Pancreas (tissue), 10 donors: ENCODE data around the gene MPDZ. TPM values are rescaled to one million over a fixed set of nuclear protein-coding genes. Genes with fewer than 3 reads are reported as not detected.
A peak's percentile ranks its signal among the peaks of the same experiment; 100 is the strongest.

Experiments
- ATAC-seq, 4 donors: fragments of 200-7000 bp; cut with Tn5 transposase; one replicate each; pipeline versions ENCODE4 v1.8.0 to v1.9.1; 2020; ENCODE audit warnings: mild to moderate bottlenecking in 4 of 4, moderate library complexity in 4 of 4
- DNase-seq, 6 donors: peaks; one replicate each; pipeline ENCODE4 v3.0.0-alpha.2; 2020
- FAIRE-seq: peaks from 2 replicates; lab custom pipeline; 2012; peaks lifted over from hg19 to GRCh38; lab: Jason Lieb, UNC
- H3K27ac ChIP-seq, 4 donors: fragments of 200-600 bp; sonication (generic); 1 replicate in 3 of 4; 2 replicates in 1 of 4; pipeline versions ENCODE4 v1.5.0 to v1.8.0; 2020
- H3K27me3 ChIP-seq, 4 donors: fragments of 200-600 bp; one replicate each; pipeline ENCODE4 v1.8.0; 2021
- H3K36me3 ChIP-seq, 3 donors: fragments of 200-600 bp; sonication (generic) in 1 of 3; one replicate each; pipeline versions ENCODE4 v1.5.0 to v1.8.0; 2020 to 2021
- H3K4me1 ChIP-seq, 3 donors: fragments of 200-600 bp; one replicate each; pipeline ENCODE4 v1.8.0; 2021
- H3K4me3 ChIP-seq, 4 donors: fragments of 200-600 bp; sonication (generic) in 2 of 4; one replicate each; pipeline versions ENCODE4 v1.5.0 to v1.8.0; 2020 to 2021
- H3K9me3 ChIP-seq, 4 donors: fragments of 200-600 bp; one replicate each; pipeline ENCODE4 v1.8.0; 2021
- CTCF ChIP-seq, 4 donors: fragments of 200-600 bp; sonication (generic) in 3 of 4; IDR thresholded peaks; one replicate each; pipeline versions ENCODE4 v1.5.0 to v1.8.0; 2021; ENCODE audit warnings: antibody characterized with exemption in 4 of 4
- WGBS, 2 donors: extraction: QIAGEN DNeasy Blood & Tissue Kit; methylation state at CpG; one replicate each; pipeline ENCODE4 v1.1.7; 2013; 5-methylcytosine and 5-hydroxymethylcytosine counted together
- intact Hi-C, 3 donors: fragments of 100-400 bp; cut with DNase I; formaldehyde crosslinking; loops; one replicate each; pipeline versions ENCODE4 v1.11.1 to v1.14.2; 2022
- polyA plus RNA-seq, 2 donors: library from polyadenylated mRNA; stranded (reverse); fragments of 200-250 nt; gene quantifications; one replicate each; pipeline ENCODE4 v1.2.3, GENCODE V29; 2013
- total RNA-seq, 6 donors: library from RNA; stranded (reverse); fragmentation: NEBNext Ultra II Directional in 4 of 6; extraction: Animal tissue kit (Norgen Biotek cat#: 25700) in 4 of 6; gene quantifications; one replicate each; pipeline versions ENCODE4 v1.2.1 to v1.2.4, GENCODE V29; 2021 to 2023
- donor health status: healthy with polysubstance abuse.
- donor health status: DM: no; HTN: no; CAD: no; lungs with moderate emphysema.
- donor health status: DM: no; HTN: no; CAD: no.
- donor health status: control.
- donor health status: control.
- donor health status: Bipolar disorder and iron deficiency.
- donor health status: DM: yes; HTN: yes; CAD: no.
- donor health status: DM: no; HTN: no; CAD: no.
- donor health status: DM: no; HTN: no; CAD: no.
- donor health status: DM: yes; HTN: yes; CAD: no.

The MPDZ gene
- total and polyA plus RNA-seq, 8 donors = 2.7 to 9.5 (median 4.6) TPM

DNA sequence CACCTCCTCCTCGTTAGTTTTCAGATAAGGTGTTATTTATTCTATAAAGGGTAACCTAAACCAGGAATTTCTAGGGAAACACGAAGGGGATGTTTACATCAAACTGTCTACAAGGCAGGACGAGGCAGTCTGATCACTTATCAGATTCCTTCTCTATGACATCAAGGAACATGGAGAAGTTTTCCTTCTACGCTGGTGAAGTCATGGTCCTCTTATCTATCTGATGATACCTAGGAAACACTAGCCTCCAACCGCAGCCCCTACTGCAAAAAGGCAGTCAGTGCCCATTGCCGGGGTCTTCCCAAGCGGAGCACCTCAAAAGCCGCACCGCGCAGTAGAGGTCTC is 1.5 kb downstream of the MPDZ start:
- Histone ChIP-seq H3K36me3 (no peaks in the 10 kb centered on the region), H3K4me3 (peak overlapping the region in 3 of 4 donors; percentile 39 to 63 (median 61)), H3K4me1 (no peaks in the 10 kb centered on the region), H3K27ac (peak overlapping the region in 3 of 4 donors; percentile 53 to 81 (median 74)), H3K27me3 (no peaks in the 10 kb centered on the region), H3K9me3 (no peaks in the 10 kb centered on the region)
- intact Hi-C loops = no loop called here
- TF ChIP-seq CTCF (IDR thresholded peaks at IDR 0.05) = no peak
- FAIRE-seq = no peak
- DNase-seq = no peak
- peak in 2 of 4 donors; percentile 6 to 9 for ATAC-seq
- 40 to 41% methylated on average over 10 of the region's 10 CpGs for WGBS, 2 donors

DNA sequence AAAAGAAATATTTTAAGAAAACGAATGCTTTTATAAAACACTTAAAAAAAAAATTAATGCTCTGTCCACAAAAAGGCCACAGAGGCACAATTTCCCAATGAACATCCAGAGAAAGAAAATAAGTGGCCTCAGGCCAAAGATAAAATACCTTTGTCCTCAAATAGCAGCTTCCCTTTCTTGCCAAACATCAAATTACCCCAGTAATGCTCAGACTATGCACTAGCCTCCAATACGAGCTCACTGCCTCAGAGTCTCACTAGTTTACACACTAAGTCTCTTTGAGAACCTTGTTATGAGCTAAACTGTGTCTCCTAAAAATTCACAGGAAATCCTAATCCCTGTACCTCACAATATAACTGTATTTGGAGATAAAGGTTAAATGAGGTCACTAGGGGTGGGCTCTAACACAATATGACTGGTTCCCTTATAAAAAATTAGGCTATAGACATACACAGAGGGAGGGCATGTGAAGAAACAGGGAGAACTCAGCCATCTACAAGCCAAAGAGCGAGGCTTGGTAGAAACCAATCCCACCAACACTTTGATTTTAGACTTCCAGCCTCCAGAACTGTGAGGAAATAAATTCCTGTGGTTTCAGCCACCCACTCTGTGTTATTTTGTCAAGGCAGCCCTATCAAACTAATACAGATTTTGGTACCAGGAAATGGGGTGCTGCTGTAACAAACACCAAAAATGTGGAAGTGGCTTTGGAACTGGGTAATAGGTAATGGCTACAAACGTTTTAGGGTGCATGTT is 4.4 kb downstream of the MPDZ start:
- no peaks in the 10 kb centered on the region for H3K9me3 ChIP-seq
- no peaks in the 10 kb centered on the region for H3K36me3 ChIP-seq
- no peak overlapping the region for H3K27ac ChIP-seq
- no peak for DNase-seq
- no peak for TF ChIP-seq CTCF (IDR thresholded peaks at IDR 0.05)
- H3K4me1 ChIP-seq = no peaks in the 10 kb centered on the region
- FAIRE-seq = no peak
- H3K4me3 ChIP-seq = no peak overlapping the region
- no peak for ATAC-seq
- WGBS, 2 donors = 59 to 63% methylated on average over 4 of the region's 4 CpGs
- intact Hi-C loops = no loop called here
- H3K27me3 ChIP-seq = no peaks in the 10 kb centered on the region

DNA sequence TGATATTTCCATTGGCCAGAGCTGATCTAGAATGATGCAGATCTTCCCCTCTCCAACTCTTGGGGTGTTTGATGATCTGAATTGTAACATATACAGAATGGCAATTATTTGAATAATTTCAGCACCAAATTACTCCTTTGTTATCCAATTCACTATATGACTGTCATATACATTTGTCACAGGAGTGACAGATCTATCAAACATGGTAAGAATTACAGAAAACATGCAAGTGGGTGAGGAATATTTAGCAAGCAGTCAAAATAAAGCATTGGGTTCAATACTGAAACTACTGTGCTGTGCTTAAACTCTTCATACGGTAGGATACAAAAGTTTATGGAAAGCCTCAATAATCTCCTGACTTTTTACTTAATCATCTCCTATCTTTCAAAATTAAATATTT is 8.8 kb downstream of the MPDZ start:
- ATAC-seq (no peak), DNase-seq (no peak), FAIRE-seq (no peak)
- no peak overlapping the region for H3K4me3 ChIP-seq
- no peaks in the 10 kb centered on the region for H3K9me3 ChIP-seq
- H3K27me3 ChIP-seq = no peaks in the 10 kb centered on the region
- H3K4me1 ChIP-seq = no peaks in the 10 kb centered on the region
- 89 to 95% methylated on average over 1 of the region's 1 CpG for WGBS, 2 donors
- no peak for TF ChIP-seq CTCF (IDR thresholded peaks at IDR 0.05)
- intact Hi-C loops = no loop called here
- H3K27ac ChIP-seq = no peak overlapping the region
- no peaks in the 10 kb centered on the region for H3K36me3 ChIP-seq

DNA sequence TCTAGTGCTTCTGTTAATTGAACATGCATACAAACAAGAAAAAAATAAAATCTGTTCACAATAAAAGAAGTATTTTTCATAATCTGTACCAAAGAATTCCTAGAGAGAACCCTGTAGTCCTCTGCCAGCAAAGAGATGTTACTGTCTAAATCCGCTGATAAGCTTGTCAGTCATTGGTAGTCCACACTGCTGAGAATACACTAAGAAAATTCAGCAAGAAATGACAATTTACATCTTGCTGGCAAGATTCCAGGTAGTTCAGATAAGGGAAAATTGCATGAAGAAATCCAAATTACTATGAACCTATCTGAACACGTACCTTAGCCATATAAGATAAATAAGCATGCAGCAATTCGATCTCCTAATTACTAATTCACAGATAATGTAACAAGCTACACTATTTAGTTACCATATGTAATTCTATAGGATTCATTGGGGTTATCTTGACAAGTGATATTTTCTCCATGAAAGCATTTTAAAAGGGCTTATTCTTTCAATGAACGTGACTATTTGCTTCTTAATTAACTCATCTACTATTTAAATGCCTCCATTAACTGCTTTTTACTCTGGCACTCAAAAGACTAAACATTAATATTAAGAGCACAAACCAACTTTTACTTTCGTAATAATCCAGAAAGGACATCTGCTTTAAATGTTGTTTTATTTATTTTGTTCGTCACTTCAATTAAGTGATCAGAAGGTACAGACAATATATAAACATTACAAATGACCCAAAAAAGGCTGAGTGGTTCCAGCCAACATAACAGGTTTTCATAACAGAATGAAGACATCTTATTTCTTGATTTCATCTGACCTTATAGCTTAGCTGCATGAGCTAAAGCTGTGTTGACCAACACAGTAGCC is 9.7 kb downstream of the MPDZ start:
- Histone ChIP-seq H3K4me1 (no peaks in the 10 kb centered on the region), H3K9me3 (no peaks in the 10 kb centered on the region), H3K27ac (no peak overlapping the region), H3K27me3 (no peaks in the 10 kb centered on the region), H3K4me3 (no peak overlapping the region), H3K36me3 (no peaks in the 10 kb centered on the region)
- WGBS, 2 donors = 66 to 67% methylated on average over 6 of the region's 6 CpGs
- DNase-seq (no peak), ATAC-seq (no peak), FAIRE-seq (peak; percentile 64)
- TF ChIP-seq CTCF (IDR thresholded peaks at IDR 0.05) = no peak
- intact Hi-C loops = no loop called here
